Skeletal muscle tissue (tissue), 4 donors: ENCODE data around the gene TMC5. TPM values are rescaled to one million over a fixed set of nuclear protein-coding genes. Genes with fewer than 3 reads are reported as not detected.

Source experiments
- H3K27ac ChIP-seq: one replicate; pipeline ENCODE4 v1.7.0; 2013; ENCODE audit warnings: mild to moderate bottlenecking, low read depth, low read length, inconsistent platforms
- H3K27me3 ChIP-seq, 3 donors: one replicate each; pipeline ENCODE4 v1.7.0; 2013; ENCODE audit warnings: low read length in 3 of 3; ENCODE audit not compliant: control insufficient read depth in 3 of 3, insufficient read depth in 3 of 3
- H3K36me3 ChIP-seq, 3 donors: one replicate each; pipeline ENCODE4 v1.7.0; 2013; ENCODE audit warnings: low read length in 3 of 3; ENCODE audit not compliant: control insufficient read depth in 3 of 3, insufficient read depth in 3 of 3
- H3K4me1 ChIP-seq, 3 donors: one replicate each; pipeline ENCODE4 v1.7.0; 2013; ENCODE audit warnings: low read length in 3 of 3, mild to moderate bottlenecking in 3 of 3; ENCODE audit not compliant: control insufficient read depth in 3 of 3, insufficient read depth in 3 of 3
- H3K4me3 ChIP-seq, 3 donors: one replicate each; pipeline ENCODE4 v1.7.0; 2013; ENCODE audit warnings: low read length in 3 of 3
- H3K9ac ChIP-seq, 3 donors: one replicate each; pipeline ENCODE4 v1.7.0; 2013; ENCODE audit warnings: low read length in 3 of 3, mild to moderate bottlenecking in 3 of 3, moderate library complexity in 2 of 3, low read depth in 1 of 3
- H3K9me3 ChIP-seq, 3 donors: one replicate each; pipeline ENCODE4 v1.7.0; 2013; ENCODE audit warnings: low read length in 3 of 3; ENCODE audit not compliant: control insufficient read depth in 3 of 3
- total RNA-seq: library from RNA; depleted of rRNA; stranded (reverse); fragments of >200 nt; gene quantifications from one replicate; pipeline ENCODE4 v1.2.3, GENCODE V29; 2014
- donor health status: Osteomylitis.

TMC5 gene
- total RNA-seq, 1 donor from 2014 or later: not detected

DNA sequence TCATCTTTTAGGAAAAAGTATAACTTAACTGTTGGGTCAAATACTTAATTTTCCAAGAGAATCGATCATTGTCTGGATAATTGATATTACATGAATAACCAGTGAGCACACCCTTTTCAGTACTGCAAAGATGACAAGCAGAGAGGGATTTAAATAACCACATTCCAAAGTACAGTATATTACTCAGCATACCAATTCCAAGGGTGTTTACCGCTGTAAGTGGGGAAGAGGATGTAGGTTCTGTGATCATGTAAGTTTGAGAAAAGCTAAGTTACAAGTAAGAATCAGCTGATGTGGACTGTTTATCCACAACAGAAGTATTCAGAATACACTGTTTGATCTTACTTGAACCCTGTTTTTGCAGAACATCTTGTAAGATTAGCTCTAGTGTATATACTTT lies 98.1 kb downstream of the TMC5 start:
- Histone ChIP-seq H3K4me3 (no peak overlapping the region), H3K27ac (no peak overlapping the region), H3K9me3 (no peaks in the 10 kb centered on the region), H3K27me3 (no peaks in the 10 kb centered on the region), H3K9ac (no peak overlapping the region), H3K36me3 (peaks cover 2 to 22% (median 12%) of the 10 kb centered on the region in 3 donors), H3K4me1 (peaks cover 2 to 6% (median 5%) of the 10 kb centered on the region in 3 donors)

DNA sequence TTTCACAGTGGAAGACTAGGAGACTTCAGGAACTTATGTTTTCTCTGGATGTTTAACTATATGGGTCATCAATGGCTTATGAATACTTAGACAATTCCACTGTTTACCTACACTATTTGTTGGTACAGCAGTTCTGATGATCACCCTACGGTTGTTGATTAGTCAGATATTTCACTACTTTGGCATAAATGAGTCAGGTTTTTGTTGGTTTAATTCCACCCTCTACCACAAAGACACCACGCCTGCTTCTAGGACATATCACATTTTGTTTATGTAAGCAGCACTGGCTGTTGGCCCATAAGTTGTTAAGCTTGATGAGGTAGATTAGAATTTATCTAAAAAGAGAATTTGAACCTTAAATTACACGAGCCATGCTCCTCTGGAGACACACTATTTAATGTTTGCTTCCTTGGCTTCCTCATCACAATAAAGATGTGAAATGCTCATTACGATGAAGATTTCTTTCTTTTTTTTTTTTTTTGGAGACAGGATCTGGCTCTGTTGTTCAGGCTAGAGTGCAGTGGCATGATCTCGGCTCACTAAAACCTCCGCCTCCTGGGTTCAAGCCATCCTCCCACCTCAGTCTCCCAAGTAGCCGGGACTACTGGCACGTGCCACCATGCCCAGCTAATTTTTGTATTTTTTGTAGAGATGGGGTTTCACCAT lies 99.9 kb downstream of the TMC5 start:
- H3K9me3 ChIP-seq: no peaks in the 10 kb centered on the region
- H3K4me3 ChIP-seq: no peak overlapping the region
- H3K27me3 ChIP-seq: no peaks in the 10 kb centered on the region
- no peak overlapping the region for H3K27ac ChIP-seq
- no peak overlapping the region for H3K9ac ChIP-seq
- H3K4me1 ChIP-seq: peaks cover 11 to 21% (median 17%) of the 10 kb centered on the region in 3 donors
- peaks cover 2 to 20% (median 12%) of the 10 kb centered on the region in 3 donors for H3K36me3 ChIP-seq

DNA sequence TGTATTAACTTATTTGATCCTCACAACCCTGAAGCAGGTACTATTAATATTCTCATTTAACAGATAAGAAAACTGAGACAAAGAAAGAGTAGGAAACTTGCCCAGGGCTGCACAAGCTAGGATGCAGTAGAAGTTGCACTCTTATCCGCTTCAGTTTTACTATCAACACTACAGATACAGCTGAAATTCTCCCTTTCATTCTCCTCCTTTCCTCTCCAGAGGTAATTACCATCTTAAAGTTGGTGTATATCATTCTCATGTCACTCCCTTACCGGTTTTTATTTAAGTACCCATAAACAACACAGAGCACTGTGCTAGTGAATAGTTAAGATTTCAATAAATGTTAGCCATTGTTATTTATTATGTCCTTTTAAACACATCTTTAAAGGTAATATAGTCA lies 100.7 kb downstream of the TMC5 start:
- Histone ChIP-seq H3K27me3 (no peaks in the 10 kb centered on the region), H3K27ac (no peak overlapping the region), H3K9ac (no peak overlapping the region), H3K9me3 (no peaks in the 10 kb centered on the region), H3K4me3 (no peak overlapping the region), H3K4me1 (peaks cover 12 to 24% (median 17%) of the 10 kb centered on the region in 3 donors), H3K36me3 (peaks cover 2 to 20% (median 12%) of the 10 kb centered on the region in 3 donors)

DNA sequence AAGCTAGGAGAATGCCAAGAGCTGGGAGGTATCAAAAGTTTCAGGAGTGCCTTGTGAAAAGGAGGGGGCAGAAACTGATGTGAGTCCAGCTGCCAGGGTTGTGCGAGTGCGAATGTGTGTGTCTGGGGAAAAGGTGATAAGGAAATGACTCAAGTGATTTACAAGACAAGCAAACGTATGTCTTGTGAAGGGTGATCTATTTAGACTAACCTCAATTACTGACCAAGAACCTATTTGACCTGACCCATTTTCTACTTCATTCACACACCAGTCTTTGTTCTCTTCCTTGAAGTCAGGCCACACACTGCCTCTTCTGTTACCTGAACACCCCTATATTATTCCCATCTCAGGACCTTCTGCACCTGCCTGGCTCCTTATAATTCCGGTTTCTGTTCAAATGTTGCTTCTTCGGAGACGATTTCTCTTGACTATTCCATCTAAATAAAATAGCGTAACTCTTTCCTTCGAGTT lies 103.2 kb downstream of the TMC5 start:
- Histone ChIP-seq H3K4me1 (peaks cover 22 to 36% (median 29%) of the 10 kb centered on the region in 3 donors), H3K4me3 (peak overlapping the region; percentile 79 to 92 (median 87)), H3K27ac (peak overlapping the region; percentile 86), H3K27me3 (no peaks in the 10 kb centered on the region), H3K9me3 (no peaks in the 10 kb centered on the region), H3K36me3 (peaks cover 0 to 9% (median 8%) of the 10 kb centered on the region in 3 donors), H3K9ac (peak overlapping the region; percentile 85 to 91 (median 85))

DNA sequence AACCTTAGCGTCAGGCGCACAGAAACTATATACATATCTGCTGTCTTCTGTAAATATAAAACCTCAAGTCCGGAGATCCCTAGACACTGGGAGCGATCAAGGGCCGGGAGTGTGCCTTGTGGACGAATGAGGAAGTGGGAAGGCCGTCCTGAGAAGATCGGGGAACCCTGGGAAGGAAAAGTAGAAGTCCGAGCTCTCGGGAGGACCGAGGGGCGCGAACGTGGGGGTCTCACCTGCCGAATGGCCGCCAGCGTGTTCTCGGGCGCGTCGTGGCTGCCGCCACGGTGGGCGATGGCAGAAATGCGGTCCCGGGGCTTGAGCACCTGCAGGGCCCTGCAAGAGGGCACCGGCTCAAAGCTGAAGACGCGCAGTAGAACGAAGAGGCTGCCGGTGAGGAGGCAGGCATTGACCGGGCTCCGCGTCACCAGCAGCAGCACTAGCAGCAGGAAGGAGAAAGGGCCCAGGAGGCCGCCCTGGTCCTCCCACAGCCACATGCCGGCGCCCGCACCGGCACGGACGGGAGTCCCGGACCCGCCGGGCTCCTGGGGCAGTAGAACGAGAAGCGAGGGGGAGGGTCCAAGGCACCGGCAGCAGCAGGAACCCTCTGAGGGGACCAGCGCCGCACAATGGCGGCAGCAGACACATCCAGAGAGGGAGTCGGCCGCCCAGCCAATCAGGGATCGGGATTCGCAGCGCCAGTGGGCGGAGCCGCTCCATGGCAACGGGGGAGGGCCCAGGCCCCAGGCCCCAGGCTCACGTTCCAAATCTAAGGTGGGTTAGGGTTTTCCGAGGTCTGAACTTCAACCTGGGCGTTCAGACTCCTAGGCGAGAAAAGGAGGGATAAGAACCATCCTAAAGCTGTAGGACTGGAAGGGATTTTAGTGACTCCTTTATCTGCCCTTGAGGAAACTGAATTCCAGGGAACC lies 104.1 kb downstream of the TMC5 start, which contains the start of gene GDE1:
Gene GDE1, minus strand, starts transcription at position 628 of the 926 bp plus-strand sequence. Its CDS starts 134 bp downstream, at position 494.
- H3K36me3 ChIP-seq: peaks cover 0 to 4% (median 1%) of the 10 kb centered on the region in 3 donors
- H3K9me3 ChIP-seq: no peaks in the 10 kb centered on the region
- H3K9ac ChIP-seq: peak within 1 kb of the TSS; percentile 85 to 91 (median 85)
- peak within 1 kb of the TSS; percentile 79 to 92 (median 87) for H3K4me3 ChIP-seq
- peaks cover 22 to 36% (median 29%) of the 10 kb centered on the region in 3 donors for H3K4me1 ChIP-seq
- peak within 1 kb of the TSS; percentile 86 for H3K27ac ChIP-seq
- no peaks in the 10 kb centered on the region for H3K27me3 ChIP-seq

DNA sequence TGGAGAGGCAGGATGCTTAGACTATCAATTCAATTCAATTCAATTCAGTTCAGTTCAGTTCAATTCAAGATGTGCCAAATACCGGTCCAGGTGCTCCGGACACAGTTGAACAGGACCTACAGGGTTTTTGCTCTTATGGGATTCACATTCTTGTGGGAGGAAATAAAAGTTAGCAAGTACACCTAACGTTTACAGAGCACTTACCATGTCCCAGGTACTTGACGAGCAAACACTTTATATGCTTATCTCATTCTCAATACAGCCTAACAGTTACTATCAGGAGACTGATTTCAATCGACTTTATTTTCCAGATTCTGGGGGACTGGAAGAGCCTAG lies 104.7 kb downstream of the TMC5 start:
- no peaks in the 10 kb centered on the region for H3K36me3 ChIP-seq
- no peaks in the 10 kb centered on the region for H3K9me3 ChIP-seq
- H3K27me3 ChIP-seq: no peaks in the 10 kb centered on the region
- peaks cover 22 to 36% (median 29%) of the 10 kb centered on the region in 3 donors for H3K4me1 ChIP-seq
- H3K9ac ChIP-seq: no peak overlapping the region
- H3K4me3 ChIP-seq: peak overlapping the region; percentile 79 to 92 (median 87)
- H3K27ac ChIP-seq: peak overlapping the region; percentile 86

DNA sequence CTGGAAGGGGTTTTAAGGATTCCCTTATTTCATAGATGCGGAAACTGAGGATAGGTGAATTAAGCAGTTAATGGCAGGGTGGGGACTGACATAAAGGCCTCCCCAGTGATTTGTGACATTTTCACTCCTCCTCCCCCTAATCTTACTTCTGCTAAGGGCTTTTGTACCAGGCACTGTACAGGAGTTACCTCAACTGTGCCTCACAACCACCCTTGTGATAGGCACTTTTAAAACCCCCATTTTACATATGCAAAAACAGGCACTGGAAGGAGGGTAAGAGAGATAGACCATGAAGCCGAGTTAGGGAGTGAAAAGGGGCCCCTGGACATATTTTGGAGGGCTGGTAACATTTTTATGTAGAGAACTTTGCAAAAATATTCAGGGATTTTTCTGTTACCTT lies 105.1 kb downstream of the TMC5 start:
- H3K27me3 ChIP-seq: no peaks in the 10 kb centered on the region
- no peak overlapping the region for H3K27ac ChIP-seq
- no peak overlapping the region for H3K9ac ChIP-seq
- peaks cover 0 to 2% (median 2%) of the 10 kb centered on the region in 3 donors for H3K36me3 ChIP-seq
- H3K9me3 ChIP-seq: no peaks in the 10 kb centered on the region
- H3K4me1 ChIP-seq: peaks cover 22 to 36% (median 29%) of the 10 kb centered on the region in 3 donors
- no peak overlapping the region for H3K4me3 ChIP-seq

DNA sequence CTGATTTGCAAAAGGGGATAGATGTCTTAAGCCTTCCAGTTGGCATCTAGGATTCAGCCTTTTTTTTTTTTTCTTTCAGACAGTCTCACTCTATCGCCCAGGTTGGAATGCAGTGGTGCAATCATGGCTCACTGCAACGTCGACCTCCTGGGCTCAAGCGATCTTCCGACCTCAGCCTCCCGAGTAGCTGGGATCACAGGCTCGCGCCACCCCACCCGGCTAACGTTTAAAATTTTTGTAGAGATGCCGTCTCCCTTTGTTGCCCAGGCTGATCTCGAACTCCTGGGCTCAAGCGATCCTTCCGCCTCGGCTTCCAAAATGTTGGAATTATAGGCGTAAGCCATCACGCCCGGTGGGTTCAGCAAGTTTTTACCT lies 105.5 kb downstream of the TMC5 start:
- no peak overlapping the region for H3K4me3 ChIP-seq

DNA sequence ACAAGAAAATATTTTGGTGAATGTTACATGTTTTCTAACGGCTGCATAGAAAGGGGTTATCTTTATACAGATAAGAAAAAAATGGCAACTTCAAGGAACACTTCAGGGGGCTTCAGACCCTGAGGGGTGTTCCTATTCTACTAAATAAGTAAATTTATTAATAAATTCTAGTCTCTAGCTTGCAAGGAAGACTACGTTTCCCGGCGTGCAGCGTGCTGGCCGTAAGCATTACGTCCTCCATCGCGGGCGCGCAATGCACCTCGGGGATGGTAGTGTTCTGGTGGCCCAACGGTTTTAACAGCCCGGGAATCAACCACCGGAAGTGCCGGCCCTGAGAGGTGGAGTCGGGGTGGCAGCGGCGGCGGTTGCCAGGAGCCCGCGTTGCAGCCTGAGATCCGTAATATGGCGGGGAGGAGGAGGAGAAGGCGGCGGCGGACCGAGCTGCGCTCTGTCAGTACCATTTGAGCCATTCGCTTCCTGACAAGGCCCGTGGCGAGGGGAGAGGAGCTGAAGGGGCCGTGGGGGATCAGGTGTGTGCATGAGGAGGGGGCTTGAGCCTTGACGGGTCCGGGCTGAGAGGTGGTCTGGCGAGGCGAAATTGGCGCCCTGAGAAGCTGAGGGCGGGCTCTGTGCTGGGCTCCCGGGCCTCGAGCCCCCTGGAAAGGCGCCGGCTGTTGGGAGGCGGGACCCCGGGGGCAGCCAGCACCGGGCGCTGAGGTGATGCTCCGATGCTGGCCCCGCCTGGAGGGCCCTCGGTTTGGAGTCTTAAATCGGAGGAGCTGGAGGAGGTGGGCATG lies 106.1 kb downstream of the TMC5 start, which contains the start of gene CCP110:
Gene CCP110, plus strand, starts transcription at position 384 of the 797 bp plus-strand sequence. CDS start 3,940 bp downstream, outside the sequence.
- peak within 1 kb of the TSS; percentile 23 for H3K27ac ChIP-seq
- H3K36me3 ChIP-seq: peaks cover 0 to 12% (median 11%) of the 10 kb centered on the region in 3 donors
- H3K4me3 ChIP-seq: peak within 1 kb of the TSS; percentile 92 to 95 (median 93)
- peak within 1 kb of the TSS; percentile 76 to 86 (median 85) for H3K9ac ChIP-seq
- no peaks in the 10 kb centered on the region for H3K27me3 ChIP-seq
- H3K9me3 ChIP-seq: no peaks in the 10 kb centered on the region
- peaks cover 22 to 36% (median 29%) of the 10 kb centered on the region in 3 donors for H3K4me1 ChIP-seq

More for the DNA sequence above, 105.5 kb downstream of the TMC5 start:
- H3K36me3 ChIP-seq: peaks cover 0 to 6% (median 5%) of the 10 kb centered on the region in 3 donors
- H3K4me1 ChIP-seq: peaks cover 22 to 36% (median 29%) of the 10 kb centered on the region in 3 donors
- no peaks in the 10 kb centered on the region for H3K9me3 ChIP-seq
- no peaks in the 10 kb centered on the region for H3K27me3 ChIP-seq
- no peak overlapping the region for H3K9ac ChIP-seq
- H3K27ac ChIP-seq: no peak overlapping the region
